NCI-H1417 (cell line): ENCODE results near the gene SLC48A1.
A peak's percentile ranks its signal among the peaks of the same experiment; 100 is the strongest.

Source experiments
- DNase-seq, 3 experiments: peaks; one replicate each; lab custom pipeline; 2025; lab: John Stamatoyannopoulos, UW

SLC48A1 gene

DNA sequence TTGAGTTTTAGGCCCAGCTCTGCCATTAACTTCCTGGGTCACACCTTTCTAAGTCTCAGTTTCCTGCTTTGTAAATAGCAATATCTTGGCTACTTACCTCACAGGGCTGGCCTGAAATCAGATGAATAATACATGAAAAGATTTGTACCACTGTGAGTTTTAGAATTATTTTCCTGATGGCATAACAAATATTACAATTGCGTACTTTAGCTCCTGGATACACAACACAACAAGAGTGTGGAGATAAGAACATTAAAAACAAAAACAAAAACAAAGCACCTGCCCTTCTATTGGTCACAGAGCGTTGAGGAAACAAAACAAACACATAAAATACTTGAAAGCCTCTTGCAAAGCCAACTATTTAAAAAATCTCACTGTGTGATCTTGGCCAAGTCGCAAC is 51.6 kb downstream of the SLC48A1 start:
- no peak for DNase-seq

DNA sequence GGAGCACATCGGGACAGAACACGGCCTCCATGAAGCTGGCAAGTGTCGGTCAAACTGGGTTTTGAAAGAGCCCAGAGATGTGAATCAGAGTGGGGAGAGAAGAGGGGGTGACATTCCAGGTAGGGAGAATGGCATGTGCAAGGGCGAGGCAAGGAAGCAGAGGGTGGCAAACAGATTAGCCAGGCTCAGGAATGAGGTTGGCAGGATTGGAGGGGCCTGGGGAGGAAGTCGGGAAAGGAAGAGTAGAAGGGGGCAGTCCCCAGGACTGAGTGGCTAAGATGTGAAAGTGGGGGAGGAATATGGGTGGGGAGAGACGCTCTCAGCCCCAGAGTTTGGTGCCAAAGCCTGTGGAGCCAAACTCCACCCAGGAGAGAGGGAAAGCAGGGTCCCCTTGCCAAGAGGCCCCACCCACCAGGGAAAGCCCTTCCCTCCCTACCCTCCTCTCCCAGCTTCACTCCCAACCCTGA is 52.2 kb downstream of the SLC48A1 start:
- DNase-seq: no peak

DNA sequence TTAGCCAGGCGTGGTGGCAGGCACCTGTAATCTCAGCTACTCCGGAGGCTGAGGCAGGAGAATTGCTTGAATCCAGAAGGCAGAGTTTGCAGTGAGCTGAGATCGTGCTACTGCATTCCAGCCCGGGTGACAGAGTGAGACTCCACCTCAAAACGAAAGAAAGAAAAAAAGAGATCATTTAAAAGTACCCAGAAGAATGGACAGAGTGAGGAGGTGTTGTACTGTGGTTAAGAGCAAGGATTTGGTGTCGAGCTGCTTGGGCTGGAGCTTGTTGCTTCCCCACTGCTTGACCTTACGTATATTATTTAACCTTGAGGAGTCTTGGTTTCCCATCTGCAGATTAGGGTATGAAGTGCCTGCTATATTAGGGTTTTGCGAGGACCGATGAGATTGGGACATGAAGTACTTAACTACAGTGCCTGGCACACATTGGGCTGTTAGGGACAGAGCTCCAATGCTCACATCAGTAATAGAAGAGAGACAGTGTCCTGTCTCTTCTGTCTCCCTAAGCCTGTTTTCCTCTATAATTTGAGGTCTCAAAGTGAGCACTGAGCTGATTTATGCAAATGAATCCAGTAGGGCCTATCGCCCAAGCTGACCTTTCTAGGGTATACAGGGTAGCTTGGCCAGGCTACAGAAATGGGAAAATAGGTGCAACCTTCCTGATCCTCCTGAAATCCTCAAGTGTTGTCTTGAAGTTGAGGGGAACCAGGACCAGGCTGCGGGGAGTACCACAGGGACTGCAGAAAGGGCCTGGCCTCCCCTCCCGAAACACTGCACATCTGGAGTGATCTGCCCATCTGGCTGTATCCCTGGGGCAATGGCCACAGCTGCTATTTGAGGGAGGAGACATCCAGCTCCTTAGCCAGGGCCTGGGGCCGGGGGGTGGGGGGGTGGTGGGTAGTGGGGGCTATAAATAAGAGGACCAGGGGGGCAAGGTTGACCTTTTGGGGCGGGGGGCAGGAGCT is 55.3 kb downstream of the SLC48A1 start:
- DNase-seq: no peak

DNA sequence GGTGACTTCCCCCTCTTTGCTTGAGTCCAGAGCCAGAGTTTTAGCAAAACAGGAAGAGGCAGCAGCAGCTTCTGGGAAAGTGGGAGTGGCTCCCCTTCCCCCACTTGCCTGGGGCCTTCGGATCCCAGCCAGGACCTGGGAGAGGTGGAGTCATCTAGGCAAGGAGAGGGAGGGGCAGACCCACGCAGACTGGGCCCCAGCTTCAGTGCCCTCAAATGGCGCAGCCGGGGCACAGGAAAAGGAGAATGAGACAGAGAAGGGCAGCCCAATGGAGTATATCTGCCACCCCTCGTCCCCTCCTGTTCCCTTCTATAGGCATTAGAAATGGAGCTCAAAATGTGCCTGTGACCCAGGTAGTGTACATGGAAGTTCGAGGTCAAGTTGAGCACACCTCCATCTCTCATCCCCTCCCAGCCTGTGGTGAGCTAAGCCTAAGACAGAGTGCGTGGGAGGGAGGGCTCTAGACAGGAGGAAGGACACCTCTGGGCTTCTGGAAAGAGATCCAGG is 56.0 kb downstream of the SLC48A1 start:
- peak in 1 of 3 experiments; percentile 21 for DNase-seq

DNA sequence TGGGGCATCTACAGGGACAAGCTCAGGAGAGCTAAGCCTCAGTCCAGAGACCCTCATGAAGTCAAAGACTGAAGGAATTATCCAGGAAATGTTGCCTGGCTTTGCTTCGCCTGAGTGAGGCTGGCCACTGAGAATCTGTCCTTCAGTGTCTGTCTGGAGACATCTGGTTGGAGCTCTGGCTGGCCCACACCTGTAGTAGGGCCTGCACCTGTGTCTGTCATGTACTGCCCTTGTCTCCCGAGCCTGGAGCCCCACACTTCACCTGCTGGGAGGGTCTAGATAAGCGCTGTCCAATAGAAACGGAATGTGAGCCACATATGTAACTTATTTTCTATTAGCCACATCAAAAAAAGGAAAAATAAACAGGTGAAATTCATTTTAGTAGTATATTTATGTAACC is 56.5 kb downstream of the SLC48A1 start:
- no peak for DNase-seq
